Panc1 (cell line): ENCODE measurements around the gene BBX.

Source experiments
- CTCF ChIP-seq: fragments of 450-650 bp; IDR thresholded peaks from 2 replicates; pipeline ENCODE4 v1.5.1; 2017; ENCODE audit warnings: mild to moderate bottlenecking
- POLR2AphosphoS5 ChIP-seq: IDR thresholded peaks from 2 replicates; pipeline ENCODE4 v1.6.1; 2012; ENCODE audit warnings: mild to moderate bottlenecking, low read depth, low read length, moderate library complexity
- REST ChIP-seq, 2 experiments: IDR thresholded peaks; 2 replicates each; pipeline ENCODE4 v1.6.1; 2011 to 2012; ENCODE audit warnings: low read depth in 2 of 2, control low read depth in 1 of 2, low read length in 1 of 2, mild to moderate bottlenecking in 1 of 2, moderate library complexity in 1 of 2; ENCODE audit not compliant: insufficient read depth in 1 of 2
- SIN3A ChIP-seq: IDR thresholded peaks from 2 replicates; pipeline ENCODE4 v1.6.1; 2012; ENCODE audit warnings: low read depth, mild to moderate bottlenecking, low read length, moderate library complexity, borderline replicate concordance; ENCODE audit not compliant: insufficient read depth

GRCh38 chr3:107760144-107760543 is 237.4 kb downstream of the BBX start:
- no peak for TF ChIP-seq CTCF
- TF ChIP-seq POLR2AphosphoS5 = no peak
- TF ChIP-seq REST (IDR thresholded peaks at IDR 0.05; ENCODE audit: insufficient read depth in 1 of 2, low read depth in 2 of 2, low read length in 1 of 2) = no peak
- TF ChIP-seq SIN3A = no peak
